Right ventricle myocardium superior (tissue), 1 donor: ENCODE results near the gene ESM1. TPM values are rescaled to one million over a fixed set of nuclear protein-coding genes. Genes with fewer than 3 reads are reported as not detected.

Source experiments
- ATAC-seq: fragments of 200-7000 bp; cut with Tn5 transposase; one replicate; pipeline ENCODE4 v1.9.1; 2020; ENCODE audit warnings: mild to moderate bottlenecking; ENCODE audit not compliant: poor library complexity
- DNase-seq: peaks from one replicate; pipeline ENCODE4 v3.0.0-alpha.2; 2020
- intact Hi-C: fragments of 100-400 bp; cut with DNase I; formaldehyde crosslinking; loops from one replicate; pipeline ENCODE4 v1.11.2; 2022
- total RNA-seq: library from RNA; stranded (reverse); fragmentation: NEBNext Ultra II Directional; extraction: Animal tissue kit (Norgen Biotek cat#: 25700); gene quantifications from one replicate; pipeline ENCODE4 v1.2.1, GENCODE V29; 2021
- donor health status: DM: no; HTN: yes; CAD: no; lungs with severe emphysema.

The ESM1 gene
- total RNA-seq, 1 donor from 2014 or later, result not detected

DNA sequence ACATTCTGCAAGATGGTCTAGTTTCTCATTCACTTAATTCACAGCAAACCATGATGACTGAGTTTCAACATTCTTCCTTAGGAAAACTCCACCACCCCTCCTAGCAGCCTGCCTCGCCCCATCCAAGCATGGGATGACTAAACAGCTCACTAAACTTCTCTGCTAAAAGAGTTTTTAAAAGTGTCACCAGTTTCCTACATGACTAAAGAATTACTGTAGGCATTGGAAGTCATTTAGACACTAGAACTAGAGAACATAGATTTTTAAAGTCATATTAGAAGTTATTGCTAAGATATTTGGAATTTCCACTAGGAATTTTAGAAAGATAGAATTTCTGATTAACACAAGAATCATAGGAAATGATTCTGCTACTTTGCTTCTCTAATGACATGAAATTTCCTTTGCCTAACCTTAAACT is 5.5 kb upstream of the ESM1 start:
- DNase-seq, result no peak
- no peak for ATAC-seq
- intact Hi-C loops, result no loop called here

DNA sequence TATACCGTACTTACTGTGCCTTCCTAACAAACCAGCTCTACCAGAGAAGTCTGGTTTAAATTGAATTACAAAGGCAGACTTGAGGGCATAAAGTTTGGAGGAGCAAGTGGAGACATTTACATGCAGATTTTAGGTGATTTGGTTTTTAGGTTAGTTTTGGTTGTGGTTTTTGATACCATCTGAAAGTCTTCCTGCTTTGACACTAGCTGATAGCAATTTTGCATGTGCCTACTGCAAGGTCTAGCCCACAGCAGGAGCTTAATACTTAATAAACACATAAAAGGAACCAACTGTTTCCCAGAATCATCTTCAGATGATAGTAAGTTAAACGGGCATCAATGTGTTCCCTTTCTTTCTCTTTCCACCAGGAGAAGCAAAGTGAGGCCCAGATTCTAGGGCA is 3.4 kb upstream of the ESM1 start:
- intact Hi-C loops, result no loop called here
- no peak for ATAC-seq
- no peak for DNase-seq

DNA sequence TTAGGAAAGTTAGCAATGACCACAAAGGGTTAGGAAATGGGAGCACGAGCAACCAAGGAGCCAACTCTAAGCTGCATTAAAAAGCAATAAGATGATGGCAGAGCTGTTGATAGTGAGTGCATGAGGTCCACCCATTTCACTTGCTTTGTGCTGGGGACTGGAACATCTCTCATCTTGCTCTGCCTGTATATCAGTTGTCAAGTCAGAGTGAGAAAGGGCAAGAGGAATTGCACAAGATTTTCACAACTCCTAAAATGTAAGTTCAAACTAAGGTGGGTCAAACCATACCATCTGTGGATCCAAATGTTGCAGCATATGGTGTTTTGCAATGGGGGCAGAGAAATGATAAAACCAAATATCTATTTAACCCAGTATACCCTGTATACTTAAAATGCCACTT is 2.8 kb upstream of the ESM1 start:
- intact Hi-C loops, result no loop called here
- DNase-seq, result no peak
- ATAC-seq, result no peak

GRCh38 chr5:54986269-54986654 is 869 bp upstream of the ESM1 start:
- DNase-seq, result no peak
- ATAC-seq, result no peak
- intact Hi-C loops, result no loop called here

DNA sequence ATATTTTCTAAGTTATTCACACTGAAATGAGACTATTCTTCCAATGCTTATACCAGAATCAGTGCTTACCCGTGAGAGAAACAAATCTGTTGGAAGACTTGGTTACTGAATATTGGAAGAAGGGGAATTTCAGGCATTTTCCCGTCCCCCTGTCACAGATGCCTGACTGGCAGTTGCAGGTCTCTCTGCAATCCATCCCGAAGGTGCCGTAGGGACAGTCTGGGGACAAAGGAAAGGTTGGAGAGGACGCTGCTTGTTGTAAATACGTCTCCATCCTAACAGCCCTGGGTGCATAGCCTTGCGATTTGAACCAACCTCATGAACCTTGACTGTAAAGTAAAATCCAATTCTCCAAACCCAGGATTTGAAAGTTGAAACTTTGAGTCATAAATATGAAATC is 3.5 kb downstream of the ESM1 start:
- intact Hi-C loops, result no loop called here
- DNase-seq (no peak), ATAC-seq (no peak)

GRCh38 chr5:54975701-54976100 is 9.7 kb downstream of the ESM1 start:
- DNase-seq (no peak), ATAC-seq (no peak)
- intact Hi-C loops, result no loop called here

DNA sequence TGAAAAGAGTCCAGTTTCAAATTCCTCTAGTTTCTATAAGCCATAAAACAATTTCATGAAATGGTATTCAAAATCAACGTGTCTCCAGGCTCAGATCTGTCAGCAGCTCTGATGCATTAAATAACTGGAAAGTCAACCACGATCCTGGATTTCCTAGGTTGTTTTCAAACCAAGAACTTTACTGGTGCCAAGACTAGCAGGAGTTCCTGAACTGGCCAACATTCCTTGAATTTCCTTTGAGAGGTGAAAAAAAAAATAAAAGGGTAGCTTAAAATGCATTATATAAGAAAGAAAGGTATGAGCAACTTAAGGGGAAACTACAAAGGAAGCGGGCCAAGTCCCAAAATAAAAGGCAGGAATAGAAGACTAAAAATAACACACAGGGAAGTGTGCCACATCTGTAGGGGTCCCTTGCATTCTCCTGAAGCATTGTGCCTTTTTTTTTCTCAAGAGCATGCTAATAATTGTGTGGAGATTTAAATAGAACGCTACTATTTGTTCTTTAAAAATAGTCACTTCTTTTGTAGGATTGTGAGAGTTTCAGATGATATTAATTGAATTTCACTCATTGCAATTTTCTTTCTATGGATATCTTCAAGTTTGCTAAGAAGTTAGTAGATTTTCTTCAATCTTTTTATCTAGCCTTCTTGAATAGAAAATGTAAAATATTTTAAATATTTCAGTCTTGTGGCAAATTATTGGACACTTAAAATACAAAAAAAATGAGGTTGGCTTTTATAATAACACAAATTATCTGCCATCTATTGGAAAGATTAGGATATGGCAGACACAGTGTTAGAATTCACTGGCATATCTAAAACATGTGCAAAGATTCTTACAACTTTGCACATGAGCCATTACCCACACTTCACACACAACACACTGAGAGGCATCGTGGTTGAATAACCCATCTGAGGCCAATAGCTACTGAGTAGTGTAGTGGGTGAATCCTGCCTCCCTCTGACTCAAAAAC is 15.3 kb downstream of the ESM1 start:
- intact Hi-C loops, result no loop called here
- DNase-seq, result no peak

GRCh38 chr5:54969242-54969641 is 16.2 kb downstream of the ESM1 start:
- ATAC-seq, result no peak
- intact Hi-C loops, result no loop called here
- DNase-seq, result no peak

More for the DNA sequence above, 15.3 kb downstream of the ESM1 start:
- no peak for ATAC-seq

GRCh38 chr5:54965806-54966205 is 19.6 kb downstream of the ESM1 start:
- ATAC-seq, result no peak
- intact Hi-C loops, result no loop called here

DNA sequence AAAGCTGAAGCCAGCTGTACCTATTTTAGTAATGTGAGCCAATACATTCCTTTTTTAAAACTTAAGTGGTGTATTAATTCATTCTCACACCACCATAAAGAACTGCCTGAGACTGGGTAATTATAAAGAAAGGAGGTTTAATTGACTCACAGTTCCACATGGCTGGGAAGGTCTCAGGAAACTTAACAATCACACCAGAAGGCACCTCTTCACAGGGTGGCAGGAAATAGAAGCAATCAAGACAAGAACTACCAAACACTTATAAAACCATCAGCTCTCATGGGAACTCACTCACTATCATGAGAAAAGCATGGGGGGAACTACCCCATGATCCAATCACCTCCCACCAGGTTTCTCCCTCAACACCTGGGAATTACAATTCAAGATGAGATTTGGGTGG is 21.0 kb downstream of the ESM1 start:
- intact Hi-C loops, result no loop called here
- DNase-seq (no peak), ATAC-seq (no peak)

More at GRCh38 chr5:54965806-54966205, 19.6 kb downstream of the ESM1 start:
- no peak for DNase-seq

GRCh38 chr5:54959673-54960418 is 25.5 kb downstream of the ESM1 start:
- no peak for DNase-seq
- intact Hi-C loops, result no loop called here
- no peak for ATAC-seq

- no peak for ATAC-seq
Observed at GRCh38 chr5:54956922-54957321, 28.5 kb downstream of the ESM1 start.

GRCh38 chr5:54947187-54947586 is 38.2 kb downstream of the ESM1 start:
- ATAC-seq, result no peak
- intact Hi-C loops, result loop anchor here (10.0 kb wide), 1 partner anchor 198 kb away; no protein-coding TSS in a partner anchor
- DNase-seq, result no peak

More at GRCh38 chr5:54956922-54957321, 28.5 kb downstream of the ESM1 start:
- no peak for DNase-seq
- intact Hi-C loops, result no loop called here

GRCh38 chr5:54946306-54946819 is 39.0 kb downstream of the ESM1 start:
- ATAC-seq, result no peak
- no peak for DNase-seq
- intact Hi-C loops, result loop anchor here (10.0 kb wide), 1 partner anchor 198 kb away; no protein-coding TSS in a partner anchor

GRCh38 chr5:54944364-54944763 is 41.0 kb downstream of the ESM1 start:
- intact Hi-C loops, result loop anchor here (10.0 kb wide), 1 partner anchor 200 kb away; no protein-coding TSS in a partner anchor
- ATAC-seq (no peak), DNase-seq (no peak)

DNA sequence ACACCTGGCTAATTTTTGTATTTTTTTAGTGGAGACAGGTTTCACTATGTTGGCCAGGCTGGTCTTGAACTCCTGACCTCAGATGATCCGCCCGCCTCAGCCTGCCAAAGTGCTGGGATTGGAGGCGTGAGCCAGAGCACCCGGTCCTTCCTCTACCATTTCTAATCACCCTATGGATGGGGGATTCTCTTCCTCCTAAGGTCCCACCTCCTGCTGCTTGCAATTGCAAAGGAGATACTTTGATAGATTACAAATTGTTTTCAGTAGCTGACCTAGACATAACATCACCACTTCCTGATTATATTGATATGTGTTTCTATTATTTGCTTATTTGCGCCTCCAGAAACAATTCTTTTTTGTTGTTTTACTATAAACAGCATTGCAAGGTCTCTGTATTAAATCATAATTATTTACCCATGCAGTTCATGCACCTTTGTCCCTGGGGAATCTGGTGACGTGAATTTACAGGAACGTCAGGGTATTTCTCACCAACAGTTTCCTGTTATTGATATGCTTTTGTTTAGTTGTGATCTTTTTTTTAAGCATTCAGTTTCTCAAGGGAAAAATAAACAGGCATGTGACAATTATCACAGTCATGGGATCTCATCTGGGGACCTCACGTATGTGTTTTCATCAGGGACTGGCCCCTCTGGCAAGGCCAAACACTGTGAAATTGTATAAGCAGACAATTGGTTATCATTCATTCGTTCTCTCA is 43.2 kb downstream of the ESM1 start:
- intact Hi-C loops, result loop anchor here (10.0 kb wide), 1 partner anchor 203 kb away; no protein-coding TSS in a partner anchor
- DNase-seq (no peak), ATAC-seq (no peak)

GRCh38 chr5:54936201-54936600 is 49.2 kb downstream of the ESM1 start:
- DNase-seq (no peak), ATAC-seq (no peak)
- intact Hi-C loops, result no loop called here

- DNase-seq (no peak), ATAC-seq (no peak)
- intact Hi-C loops, result no loop called here
Observed at GRCh38 chr5:54932789-54933188, 52.6 kb downstream of the ESM1 start.

DNA sequence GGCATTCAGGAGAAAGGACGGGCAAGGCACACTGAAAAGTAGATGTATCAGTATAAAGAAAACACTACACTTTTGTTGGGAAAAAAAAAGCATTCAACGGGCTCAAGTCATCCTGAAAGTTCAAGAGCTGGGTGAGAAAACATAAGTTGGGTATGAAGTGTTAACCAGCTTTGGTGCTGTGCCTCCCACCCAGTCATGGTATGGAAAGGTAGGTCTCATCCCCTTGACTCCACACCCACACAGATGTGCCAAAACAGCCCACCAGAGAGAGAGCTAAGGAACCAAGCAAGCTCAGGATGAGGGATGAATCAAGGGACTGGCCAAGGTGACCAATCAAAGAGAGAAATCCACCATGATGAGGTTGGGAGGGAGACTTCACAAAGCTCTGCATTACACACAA is 54.7 kb downstream of the ESM1 start:
- no peak for DNase-seq
- no peak for ATAC-seq
- intact Hi-C loops, result no loop called here
